Lower leg skin (tissue), 3 donors: ENCODE data around the gene SKIL.

ENCODE experiments used
- POLR2A ChIP-seq, 2 donors: fragments of 450-650 bp; IDR thresholded peaks; one replicate each; pipeline ENCODE4 v1.6.1; 2016 to 2017; ENCODE audit warnings: antibody characterized with exemption in 2 of 2, mild to moderate bottlenecking in 1 of 2, moderate library complexity in 1 of 2
- TF ChIP-seq, protein P1 (sequence below), 3 donors: fragments of 450-650 bp; IDR thresholded peaks; one replicate each; pipeline ENCODE4 v1.5.1; 2016; ENCODE audit warnings: antibody characterized with exemption in 3 of 3, mild to moderate bottlenecking in 3 of 3, moderate library complexity in 2 of 3

DNA sequence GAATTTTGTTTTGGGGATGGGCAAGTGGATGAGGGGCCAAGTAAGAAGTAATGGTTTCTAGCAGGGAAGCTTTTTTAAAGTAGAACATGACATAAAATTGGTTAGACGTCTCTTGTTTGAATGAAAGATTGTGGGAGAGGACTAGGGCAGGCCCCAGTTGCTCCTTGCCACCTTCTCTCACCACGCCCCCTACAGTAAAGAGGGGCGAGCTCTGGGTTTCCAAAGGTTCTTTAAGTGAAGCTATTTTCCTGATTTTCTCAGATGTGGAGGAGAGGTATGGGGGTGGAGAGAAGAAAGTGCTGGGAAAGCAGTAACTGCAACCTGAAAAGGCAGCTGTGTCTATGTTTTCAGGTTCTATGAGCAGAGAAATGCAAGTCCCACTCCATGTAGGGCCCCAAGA, 32.6 kb upstream of the SKIL start:
- TF ChIP-seq, protein P1, sequence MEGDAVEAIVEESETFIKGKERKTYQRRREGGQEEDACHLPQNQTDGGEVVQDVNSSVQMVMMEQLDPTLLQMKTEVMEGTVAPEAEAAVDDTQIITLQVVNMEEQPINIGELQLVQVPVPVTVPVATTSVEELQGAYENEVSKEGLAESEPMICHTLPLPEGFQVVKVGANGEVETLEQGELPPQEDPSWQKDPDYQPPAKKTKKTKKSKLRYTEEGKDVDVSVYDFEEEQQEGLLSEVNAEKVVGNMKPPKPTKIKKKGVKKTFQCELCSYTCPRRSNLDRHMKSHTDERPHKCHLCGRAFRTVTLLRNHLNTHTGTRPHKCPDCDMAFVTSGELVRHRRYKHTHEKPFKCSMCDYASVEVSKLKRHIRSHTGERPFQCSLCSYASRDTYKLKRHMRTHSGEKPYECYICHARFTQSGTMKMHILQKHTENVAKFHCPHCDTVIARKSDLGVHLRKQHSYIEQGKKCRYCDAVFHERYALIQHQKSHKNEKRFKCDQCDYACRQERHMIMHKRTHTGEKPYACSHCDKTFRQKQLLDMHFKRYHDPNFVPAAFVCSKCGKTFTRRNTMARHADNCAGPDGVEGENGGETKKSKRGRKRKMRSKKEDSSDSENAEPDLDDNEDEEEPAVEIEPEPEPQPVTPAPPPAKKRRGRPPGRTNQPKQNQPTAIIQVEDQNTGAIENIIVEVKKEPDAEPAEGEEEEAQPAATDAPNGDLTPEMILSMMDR (IDR thresholded peaks at IDR 0.05): no peak
- TF ChIP-seq POLR2A (IDR thresholded peaks at IDR 0.05): no peak
